CD4-positive, alpha-beta T cell treated with Interleukin-1 beta for 1 hour (primary cell): ENCODE results near the gene LARGE1.

Experiments
- DNase-seq, 2 donors: peaks; one replicate each; pipeline ENCODE4 v3.0.0-alpha.2; 2020 to 2022

The LARGE1 gene

DNA sequence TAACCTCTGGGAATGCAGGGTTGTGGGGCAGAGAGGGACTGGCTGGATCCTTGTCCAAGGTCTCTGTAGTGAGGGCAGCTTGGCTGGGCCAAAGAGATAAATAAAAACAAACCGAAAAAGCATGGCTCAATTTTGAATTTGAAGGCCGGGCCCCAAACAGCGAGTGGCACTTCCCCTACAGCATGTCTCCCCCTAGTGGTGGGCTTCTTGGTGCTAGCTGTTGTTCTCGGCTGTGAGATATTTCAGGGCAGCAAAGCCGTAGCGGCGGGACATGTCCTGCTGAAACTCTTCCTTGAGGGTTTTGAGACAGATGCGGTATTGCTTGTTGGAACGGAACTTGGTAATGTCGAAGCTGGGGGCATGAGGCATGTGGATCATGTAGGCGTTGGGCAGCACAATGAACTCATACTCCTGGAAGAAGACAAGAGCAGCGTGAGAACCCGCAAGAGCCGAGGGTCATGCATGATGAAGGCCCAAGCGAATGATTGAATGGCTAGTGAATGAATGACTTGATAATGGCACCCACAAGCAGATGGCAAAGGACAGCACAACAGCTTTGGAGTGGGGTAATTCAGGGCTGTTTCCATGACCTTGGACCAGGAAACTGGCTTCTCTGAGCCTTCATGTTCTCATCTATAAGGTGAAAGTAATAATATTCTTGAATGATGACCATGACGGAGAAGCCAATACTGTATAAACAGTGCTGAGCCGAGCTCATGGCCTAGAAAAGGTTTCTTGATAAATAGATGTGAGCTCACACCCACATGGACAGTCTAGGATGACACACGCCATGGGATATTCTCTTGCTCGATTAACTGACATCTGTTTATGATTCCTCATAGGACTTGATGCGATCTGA, 645.8 kb downstream of the LARGE1 start:
- DNase-seq, result peak in 1 of 2 donors; percentile 3

GRCh38 chr22:33272871-33273270, 647.4 kb downstream of the LARGE1 start:
- DNase-seq, result no peak

DNA sequence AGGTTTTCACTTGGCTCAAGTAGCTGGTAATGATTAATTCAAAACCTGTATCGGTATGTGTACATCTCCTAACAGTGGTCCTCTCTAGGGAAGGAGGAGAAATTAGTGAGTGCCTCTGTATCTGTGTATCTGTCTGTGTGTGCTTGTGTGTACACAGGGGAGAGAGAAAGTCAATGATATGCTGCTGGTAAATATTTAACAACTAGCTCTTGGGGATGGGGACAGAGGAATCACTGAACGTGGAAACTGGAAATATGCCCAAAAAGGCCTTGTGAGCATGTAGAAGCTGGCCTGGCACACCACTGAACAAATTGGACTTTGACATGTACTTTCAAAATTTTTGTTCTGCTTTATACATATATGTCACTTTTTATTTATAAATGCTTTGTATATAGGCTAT, 648.1 kb downstream of the LARGE1 start:
- no peak for DNase-seq

DNA sequence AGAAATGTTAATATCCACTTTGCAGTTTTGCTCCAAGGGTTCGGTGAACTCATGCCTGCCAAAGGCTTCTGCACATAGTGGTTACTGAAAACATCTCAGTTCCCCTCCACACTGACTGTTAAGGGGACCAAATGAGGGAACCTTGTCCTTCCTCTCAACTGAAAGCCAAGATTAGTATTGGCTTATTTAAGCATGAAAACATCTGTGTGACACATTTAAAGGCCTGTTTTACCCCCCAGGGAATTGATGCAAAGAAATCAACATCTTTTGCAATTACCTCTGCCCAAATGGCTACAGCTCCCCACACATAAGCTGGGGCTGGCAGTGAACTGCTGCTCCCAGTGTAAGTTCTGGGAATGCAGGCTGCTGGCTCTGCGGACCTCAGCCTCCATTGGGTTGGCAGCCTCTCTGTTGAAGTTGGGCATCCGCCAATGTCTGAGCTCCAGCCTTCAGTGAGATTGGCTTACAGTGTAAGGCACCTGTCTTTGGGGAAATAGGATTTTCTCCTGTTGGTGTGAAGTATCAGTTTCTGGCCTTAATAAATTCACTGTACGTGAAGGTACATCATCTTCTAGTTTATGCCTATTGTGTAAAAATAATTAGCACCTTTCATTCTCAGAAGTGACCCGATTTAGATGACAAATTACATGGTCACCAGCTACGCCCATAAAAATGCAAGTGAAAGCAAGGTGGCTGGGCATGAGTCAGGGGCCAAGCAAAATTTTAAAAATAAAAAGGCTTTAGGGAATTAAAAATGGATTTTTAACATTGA, 648.7 kb downstream of the LARGE1 start:
- DNase-seq, result peak in 1 of 2 donors; percentile 7

DNA sequence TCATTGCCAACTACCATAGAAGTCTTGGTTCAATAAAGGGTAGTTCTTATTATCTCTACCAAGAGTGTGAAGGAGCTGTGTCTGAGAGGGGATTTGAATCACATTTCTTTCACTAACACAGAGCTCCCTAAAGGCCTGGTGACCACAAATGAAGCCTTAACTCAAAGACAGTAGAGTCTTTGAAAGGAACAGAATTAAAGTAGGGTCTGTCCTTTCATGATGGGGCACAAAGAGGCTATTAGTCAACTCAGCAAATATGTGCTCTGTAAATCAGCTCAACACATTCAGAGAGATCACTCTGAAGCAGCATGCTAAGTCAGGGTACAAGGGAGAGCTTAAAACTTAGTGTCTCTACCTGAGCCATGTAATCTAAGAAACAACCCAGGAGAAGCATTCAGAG, 649.7 kb downstream of the LARGE1 start:
- DNase-seq, result no peak

- DNase-seq, result no peak
Observed at GRCh38 chr22:33261699-33262098, 658.6 kb downstream of the LARGE1 start.

DNA sequence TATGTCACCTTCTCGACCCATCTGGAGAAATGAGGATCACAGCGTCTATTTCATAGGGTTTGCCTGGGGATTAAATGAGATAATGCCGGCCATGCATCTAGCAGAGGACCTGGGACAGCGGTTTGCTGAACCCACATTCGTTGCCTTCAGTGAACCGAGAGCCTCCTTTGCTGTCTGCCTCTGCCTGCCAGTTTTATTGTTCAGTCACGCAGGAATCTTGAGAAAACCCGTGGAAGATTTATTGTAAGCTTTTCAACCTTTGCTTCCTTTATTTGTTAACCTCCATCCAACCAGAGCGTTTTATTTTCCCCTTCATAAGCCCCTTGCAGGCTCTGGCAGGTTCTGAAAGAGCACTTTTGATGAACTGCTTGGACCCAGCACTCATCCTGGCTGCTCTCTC, 659.8 kb downstream of the LARGE1 start:
- no peak for DNase-seq

- no peak for DNase-seq
Observed at GRCh38 chr22:33255791-33256190, 664.5 kb downstream of the LARGE1 start.

DNA sequence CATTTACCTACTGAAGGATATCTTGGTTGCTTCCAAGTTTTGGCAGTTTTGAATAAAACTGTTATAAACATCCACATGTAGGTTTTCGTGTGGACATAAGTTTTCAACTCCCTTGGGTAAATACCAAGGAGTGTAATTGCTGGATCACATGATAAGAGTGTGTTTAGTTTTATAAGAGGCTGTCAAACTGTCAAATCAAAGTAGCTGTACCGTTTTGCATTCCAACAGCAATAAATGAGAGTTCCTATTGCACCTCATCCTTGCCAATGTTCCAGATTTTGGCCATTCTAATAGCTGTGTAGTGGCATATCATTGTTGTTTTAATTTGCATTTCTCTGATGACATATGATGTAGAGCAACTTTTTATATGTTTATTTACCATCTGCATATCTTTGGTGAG, 671.3 kb downstream of the LARGE1 start:
- no peak for DNase-seq

DNA sequence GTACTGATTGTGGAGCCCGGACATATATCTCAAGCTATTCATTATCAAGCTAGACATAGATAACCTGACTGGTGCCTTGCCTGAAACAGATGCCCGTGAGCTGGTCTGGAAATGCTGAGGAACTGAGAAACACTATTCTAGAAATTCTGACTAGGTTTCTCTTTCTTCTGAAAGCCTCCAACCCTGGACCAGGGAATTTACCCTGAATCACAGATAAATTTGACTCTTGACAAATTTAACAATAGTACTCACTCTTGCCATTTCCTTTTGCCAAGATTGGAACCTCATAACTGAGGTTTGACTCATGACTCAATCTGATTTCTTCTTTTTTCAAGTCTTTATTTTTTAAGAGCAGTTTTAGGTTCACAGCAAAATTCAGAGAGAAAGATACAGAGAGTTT, 672.5 kb downstream of the LARGE1 start:
- no peak for DNase-seq

- no peak for DNase-seq
Observed at GRCh38 chr22:33242078-33242477, 678.2 kb downstream of the LARGE1 start.

- DNase-seq, result no peak
Observed at GRCh38 chr22:33240888-33241475, 679.3 kb downstream of the LARGE1 start.

GRCh38 chr22:33232071-33232470, 688.2 kb downstream of the LARGE1 start:
- no peak for DNase-seq

DNA sequence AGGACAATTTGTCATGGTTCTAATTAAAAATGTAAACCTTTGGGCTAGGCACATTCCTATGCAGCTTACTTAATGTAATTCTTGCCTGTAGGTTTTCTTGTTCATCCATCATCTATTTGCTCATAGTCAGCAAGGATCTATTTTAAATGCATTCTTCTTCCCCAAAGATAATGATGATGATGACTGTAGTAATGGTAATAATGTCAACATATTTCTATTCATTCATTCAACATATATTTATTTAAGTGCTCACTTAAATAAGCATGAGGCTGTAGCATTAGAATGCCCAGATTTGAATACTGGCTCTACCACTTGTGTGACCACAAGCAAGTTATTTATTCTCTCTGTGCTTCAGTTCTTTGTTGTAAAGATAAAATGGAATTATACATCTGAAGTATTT, 692.5 kb downstream of the LARGE1 start:
- no peak for DNase-seq

- no peak for DNase-seq
Observed at GRCh38 chr22:33224841-33225240, 695.4 kb downstream of the LARGE1 start.
